ENCODE data around the gene CFAP107.
"Not testable (repeated sequence)": the region's sequence is repeated elsewhere in the genome, so short reads cannot be mapped to it uniquely, and the experiment has no call there.

CFAP107 gene

GRCh38 chr1:12778907-12779306 is 32.9 kb downstream of the CFAP107 start:
- DNase-seq (ENCODE audit: low spot score): no peak

- not testable (repeated sequence) for DNase-seq (ENCODE audit: low spot score)
These were observed 35.5 kb downstream of the CFAP107 start for GRCh38 chr1:12781488-12781887.

GRCh38 chr1:12783783-12784182 is 37.8 kb downstream of the CFAP107 start:
- not testable (repeated sequence) for DNase-seq (ENCODE audit: low spot score)

- not testable (repeated sequence) for DNase-seq (ENCODE audit: low spot score)
These were observed 38.7 kb downstream of the CFAP107 start for GRCh38 chr1:12784729-12785128.

- not testable (repeated sequence) for DNase-seq (ENCODE audit: low spot score)
These were observed 45.1 kb downstream of the CFAP107 start, which contains the start of gene PRAMEF1 for GRCh38 chr1:12791097-12791496. PRAMEF1 (plus strand) TSS chr1:12791397; CDS start chr1:12793228, 1,831 bp downstream.

- DNase-seq (ENCODE audit: low spot score): no peak
These were observed 52.9 kb downstream of the CFAP107 start for GRCh38 chr1:12798911-12799310.

- DNase-seq (ENCODE audit: low spot score): no peak
These were observed 53.7 kb downstream of the CFAP107 start for GRCh38 chr1:12799730-12800129.

- no peak for DNase-seq (ENCODE audit: low spot score)
These were observed 63.9 kb downstream of the CFAP107 start for GRCh38 chr1:12809933-12810332.

GRCh38 chr1:12810691-12811408 is 64.8 kb downstream of the CFAP107 start:
- DNase-seq (ENCODE audit: low spot score): no peak

- no peak for DNase-seq (ENCODE audit: low spot score)
These were observed 65.4 kb downstream of the CFAP107 start for GRCh38 chr1:12811409-12811784.
